ENCODE data around the gene NFILZ. TPM values are rescaled to one million over a fixed set of nuclear protein-coding genes. Genes with fewer than 3 reads are reported as not detected.

The NFILZ gene
- total and polyA plus RNA-seq, 2 of the 8 experiments (the other 6 are each of a cell fraction or from before 2014, with no cell fraction given) = not detected

DNA sequence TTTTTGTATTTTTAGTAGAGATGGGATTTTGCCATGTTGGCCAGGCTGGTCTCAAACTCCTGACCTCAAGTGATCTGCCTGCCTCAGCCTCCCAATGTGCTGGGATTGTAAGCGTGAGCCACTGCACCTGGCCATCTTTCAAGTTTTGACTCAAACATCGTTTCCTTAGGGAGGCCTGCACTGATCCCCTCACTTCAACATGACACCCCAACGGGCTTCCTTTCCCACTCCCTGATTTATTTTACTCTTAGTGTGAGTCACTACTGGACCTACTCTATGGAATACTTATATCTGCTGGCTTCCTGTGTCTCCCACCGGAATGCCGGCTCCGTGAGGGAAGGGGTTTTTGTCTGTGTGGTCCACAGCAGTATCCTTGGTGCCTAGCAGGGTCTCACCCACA, 15.4 kb upstream of the NFILZ start:
- no peak overlapping the region for H3K9ac ChIP-seq (replicated peaks in 1 of 4; ENCODE audit: extremely low read depth in 1 of 4, low read depth in 3 of 4, low read length in 3 of 4)
- DNase-seq (ENCODE audit: low read depth in 1 of 2, low spot score in 2 of 2) (no peak), FAIRE-seq (no peak)
- no peak overlapping the region for H3K4ac ChIP-seq (replicated peaks; ENCODE audit: insufficient read length, low read depth, low read length)
- 0 out of 2 replicates have a peak overlapping the region, but pooled peaks have one; percentile 3 for H2AK5ac ChIP-seq (ENCODE audit: low read depth, low read length)
- H4K8ac ChIP-seq (ENCODE audit: extremely low read depth, insufficient read depth, low read length) = no peak overlapping the region
- H2BK12ac ChIP-seq (ENCODE audit: low read depth, low read length) = peak overlapping the region; percentile 81; the same call in 1 of the 2 replicates
- no peaks in the 10 kb centered on the region for H4K20me1 ChIP-seq (replicated peaks in 1 of 2; ENCODE audit: control insufficient read depth in 1 of 2, insufficient read depth in 2 of 2, low read length in 2 of 2)
- H3K23ac ChIP-seq (ENCODE audit: insufficient read length) = no peak overlapping the region
- no peaks in the 10 kb centered on the region for H3K36me3 ChIP-seq (ENCODE audit: control insufficient read depth in 2 of 4, insufficient read depth in 4 of 4, low read length in 3 of 4)
- no peak overlapping the region for H2BK5ac ChIP-seq (ENCODE audit: low read depth, low read length)
- no peak overlapping the region for H3K56ac ChIP-seq (replicated peaks; ENCODE audit: insufficient read length, low read depth, low read length)
- H3K18ac ChIP-seq (ENCODE audit: extremely low read depth, low read length) = no peak overlapping the region
- 0 out of 2 replicates have a peak overlapping the region, but pooled peaks have one; percentile 61 for H2BK20ac ChIP-seq (ENCODE audit: low read length)
- peaks cover 2 to 9% (median 6%) of the 10 kb centered on the region in 4 experiments for H3K4me1 ChIP-seq (replicated peaks in 1 of 4; ENCODE audit: control insufficient read depth in 3 of 4, insufficient read depth in 4 of 4, low read length in 3 of 4)
- H3K9me3 ChIP-seq (ENCODE audit: insufficient read depth in 2 of 2, low read depth in 1 of 2, low read length in 1 of 2) = no peaks in the 10 kb centered on the region
- no peaks in the 10 kb centered on the region for H3K27me3 ChIP-seq (replicated peaks in 1 of 4; ENCODE audit: control insufficient read depth in 3 of 4, extremely low read depth in 1 of 4, insufficient read depth in 3 of 4, low read length in 3 of 4)
- ChIA-PET POLR2A (ENCODE audit: partially characterized antibody) (interaction anchor here (2.0 to 2.9 kb wide), 2 partner anchors 12 to 22 kb away, joined by 8 to 15 read pairs; no protein-coding TSS in a partner anchor), CTCF (ENCODE audit: partially characterized antibody) (interaction anchor here (0.7 to 6.0 kb wide), 18 partner anchors 10 to 71 kb away, joined by 3 to 26 read pairs (median 4); partner anchors contain the start of gene NFILZ)
- H3K4me2 ChIP-seq (ENCODE audit: insufficient read depth in 1 of 2, low read depth in 2 of 2, low read length in 2 of 2) = no peak overlapping the region
- no peak overlapping the region for H3K4me3 ChIP-seq (ENCODE audit: extremely low read depth in 1 of 4, insufficient read depth in 2 of 4, low read depth in 3 of 4, low read length in 4 of 4)
- H3K79me1 ChIP-seq (ENCODE audit: low read depth, low read length) = no peaks in the 10 kb centered on the region
- peaks cover 0 to 3% of the 10 kb centered on the region in 2 experiments; a peak in 1 of 4 replicates for H3K79me2 ChIP-seq (ENCODE audit: control insufficient read depth in 1 of 2, insufficient read depth in 2 of 2, low read length in 2 of 2)
- 94% methylated on average over 6 of the region's 6 CpGs; no CpG with 5 or more reads in 1 of the 2 experiments for WGBS, 2 experiments (ENCODE audit: extremely low coverage in 1 of 2, insufficient coverage in 1 of 2, insufficient read length in 1 of 2, insufficient replicate concordance in 2 of 2, low coverage in 1 of 2, low lambda C conversion rate in 2 of 2, missing lambda C conversion rate in 1 of 2)
- H3K14ac ChIP-seq (ENCODE audit: insufficient read length) = no peak overlapping the region
- no peak overlapping the region for H3K27ac ChIP-seq (ENCODE audit: low read depth, low read length)
- no peak overlapping the region for H2AFZ ChIP-seq (ENCODE audit: low read length)
- no peak overlapping the region for H4K91ac ChIP-seq (replicated peaks; ENCODE audit: insufficient read length, low read length)
- TF ChIP-seq POLR2A (IDR thresholded peaks at IDR 0.05; ENCODE audit: control extremely low read depth in 1 of 2, low read depth in 2 of 2, low read length in 2 of 2) (no peak), SIX5 (IDR thresholded peaks at IDR 0.05; ENCODE audit: low read depth, low read length) (no peak), MAFK (IDR thresholded peaks at IDR 0.05; ENCODE audit: low read depth, low read length) (no peak), TBP (IDR thresholded peaks at IDR 0.05; ENCODE audit: low read depth, low read length) (no peak), GABPA (IDR thresholded peaks at IDR 0.05; ENCODE audit: borderline replicate concordance, insufficient read depth, low read length) (no peak), RXRA (IDR thresholded peaks at IDR 0.05; ENCODE audit: insufficient read depth, low read depth, low read length) (no peak), BACH1 (IDR thresholded peaks at IDR 0.05; ENCODE audit: low read length) (no peak), TAF1 (IDR thresholded peaks at IDR 0.05; ENCODE audit: low read depth, low read length) (no peak), YY1 (IDR thresholded peaks at IDR 0.05; ENCODE audit: low read depth, low read length) (no peak), ZNF274 (IDR thresholded peaks at IDR 0.05; ENCODE audit: borderline replicate concordance, extremely low read depth, low read length) (no peak), KDM4A (IDR thresholded peaks at IDR 0.05; ENCODE audit: low read depth, low read length, severe bottlenecking) (no peak), RBBP5 (IDR thresholded peaks at IDR 0.05; ENCODE audit: borderline replicate concordance, low read depth, low read length) (no peak), CHD1 (IDR thresholded peaks at IDR 0.05; ENCODE audit: low read depth, low read length) (no peak), FOSL1 (IDR thresholded peaks at IDR 0.05; ENCODE audit: insufficient read depth, low read depth, low read length) (no peak), BCL11A (IDR thresholded peaks at IDR 0.05; ENCODE audit: low read depth in 2 of 2, low read length in 2 of 2) (no peak)
- H4K5ac ChIP-seq (ENCODE audit: insufficient read length, low read depth, low read length) = no peak overlapping the region
- peak overlapping the region; percentile 61; the same call in 1 of the 2 replicates for H2BK15ac ChIP-seq (ENCODE audit: low read length)
- H2BK120ac ChIP-seq (replicated peaks; ENCODE audit: low read depth, low read length) = no peak overlapping the region
- H3K23me2 ChIP-seq (ENCODE audit: low read depth, low read length) = peaks cover 4% of the 10 kb centered on the region

All from H1 (cell line).